BJ (cell line): ENCODE measurements around the gene LAMA4. TPM values are rescaled to one million over a fixed set of nuclear protein-coding genes. Genes with fewer than 3 reads are reported as not detected.
A peak's percentile ranks its signal among the peaks of the same experiment; 100 is the strongest.

ENCODE experiments used
- CTCF ChIA-PET: fragments of 350-600 bp; formaldehyde crosslinking; extraction: SDS; loops from one replicate; lab custom pipeline; 2021; ENCODE audit warnings: antibody characterized with exemption, inconsistent platforms; lab: Yijun Ruan, JAX
- POLR2A ChIA-PET: fragments of 300-600 bp; sonication (Branson Sonifier 250); formaldehyde crosslinking; extraction: SDS; loops from one replicate; lab custom pipeline; 2021; ENCODE audit warnings: antibody characterized with exemption; lab: Charles Lee
- DNase-seq: peaks from one replicate; pipeline ENCODE4 v3.0.0-alpha.2; 2011; ENCODE audit warnings: low read depth
- H3K27me3 ChIP-seq: 2 replicates; pipeline ENCODE4 v1.6.0; 2011; ENCODE audit warnings: low read length; ENCODE audit not compliant: control insufficient read depth, insufficient read depth
- H3K36me3 ChIP-seq: 2 replicates; pipeline ENCODE4 v1.5.1; 2011; ENCODE audit warnings: low read length; ENCODE audit not compliant: control insufficient read depth, insufficient read depth
- H3K4me3 ChIP-seq: 2 replicates; pipeline ENCODE4 v1.5.1; 2011; ENCODE audit warnings: low read depth, mild to moderate bottlenecking, control low read depth, low read length
- CTCF ChIP-seq: IDR thresholded peaks from 2 replicates; pipeline ENCODE4 v1.5.1; 2011; ENCODE audit warnings: low read depth, mild to moderate bottlenecking, control low read depth, inconsistent platforms, low read length, moderate library complexity; ENCODE audit not compliant: insufficient read depth
- polyA plus RNA-seq: library from polyadenylated mRNA; depleted of rRNA; stranded (reverse); fragments of >200 nt; gene quantifications from 2 replicates; pipeline ENCODE4 v1.2.3, GENCODE V29; 2011

Gene LAMA4
- polyA plus RNA-seq, 1 experiment: 301 TPM

- no peak for DNase-seq
- no peaks in the 10 kb centered on the region for H3K36me3 ChIP-seq
- CTCF ChIA-PET: interaction anchor here (0.6 to 1.1 kb wide), 3 partner anchors 48 to 1737 kb away, joined by 3 read pairs; no protein-coding TSS in a partner anchor
- H3K4me3 ChIP-seq: peak overlapping the region; percentile 52
- H3K27me3 ChIP-seq: no peaks in the 10 kb centered on the region
- TF ChIP-seq CTCF: no peak
- POLR2A ChIA-PET: no interaction called here
Measured at GRCh38 chr6:112251171-112251875, 3.0 kb downstream of the LAMA4 start.

GRCh38 chr6:112249489-112249888, 4.9 kb downstream of the LAMA4 start:
- Histone ChIP-seq H3K27me3 (no peaks in the 10 kb centered on the region), H3K36me3 (no peaks in the 10 kb centered on the region), H3K4me3 (no peak overlapping the region)
- no peak for TF ChIP-seq CTCF
- no peak for DNase-seq
- ChIA-PET POLR2A (no interaction called here), CTCF (interaction anchor here (0.7 kb wide), 1 partner anchor 26 kb away, joined by 3 read pairs; no protein-coding TSS in a partner anchor)

- no peak for TF ChIP-seq CTCF
- ChIA-PET POLR2A (no interaction called here), CTCF (interaction anchor here (1.4 to 1.9 kb wide), 3 partner anchors 64 to 67 kb away, joined by 3 to 7 read pairs (median 6); no protein-coding TSS in a partner anchor)
- DNase-seq: no peak
- H3K4me3 ChIP-seq: no peak overlapping the region
- no peaks in the 10 kb centered on the region for H3K27me3 ChIP-seq
- no peaks in the 10 kb centered on the region for H3K36me3 ChIP-seq
Measured at GRCh38 chr6:112247275-112247674, 7.1 kb downstream of the LAMA4 start.

- DNase-seq: peak; percentile 94
- Histone ChIP-seq H3K4me3 (no peak overlapping the region), H3K36me3 (no peaks in the 10 kb centered on the region), H3K27me3 (no peaks in the 10 kb centered on the region)
- TF ChIP-seq CTCF: no peak
- ChIA-PET POLR2A (no interaction called here), CTCF (interaction anchor here (1.9 kb wide), 1 partner anchor 66 kb away, joined by 7 read pairs; no protein-coding TSS in a partner anchor)
Measured at GRCh38 chr6:112245511-112246203, 8.7 kb downstream of the LAMA4 start.
